H9 (cell line): Measurements from ENCODE around the gene ACVR1B. TPM values are rescaled to one million over a fixed set of nuclear protein-coding genes. Genes with fewer than 3 reads are reported as not detected.

Experiments
- DNase-seq: peaks from one replicate; pipeline ENCODE4 v3.0.0-alpha.2; 2017
- H2AFZ ChIP-seq: one replicate; pipeline ENCODE4 v1.6.1; 2013; ENCODE audit warnings: mild to moderate bottlenecking, low read length, control low read depth, moderate library complexity
- H2AK5ac ChIP-seq: 2 replicates; pipeline ENCODE4 v1.6.1; 2013; ENCODE audit warnings: low read length, control low read depth, mixed read lengths; ENCODE audit not compliant: insufficient read length
- H2BK120ac ChIP-seq: one replicate; pipeline ENCODE4 v1.6.1; 2013; ENCODE audit warnings: low read depth, mild to moderate bottlenecking, low read length, control low read depth, inconsistent platforms; ENCODE audit not compliant: poor library complexity, severe bottlenecking
- H2BK12ac ChIP-seq: 2 replicates; pipeline ENCODE4 v1.6.1; 2013; ENCODE audit warnings: low read length, control low read depth, mixed read lengths, low read depth; ENCODE audit not compliant: insufficient read length
- H2BK15ac ChIP-seq: 2 replicates; pipeline ENCODE4 v1.6.1; 2013; ENCODE audit warnings: low read depth, low read length, control low read depth
- H2BK20ac ChIP-seq: one replicate; pipeline ENCODE4 v1.6.1; 2013; ENCODE audit warnings: low read depth, mild to moderate bottlenecking, low read length, control low read depth, inconsistent platforms; ENCODE audit not compliant: poor library complexity, severe bottlenecking
- H2BK5ac ChIP-seq: 2 replicates; pipeline ENCODE4 v1.6.1; 2013; ENCODE audit warnings: low read length, control low read depth, mixed read lengths; ENCODE audit not compliant: insufficient read length
- H3K14ac ChIP-seq: 2 replicates; pipeline ENCODE4 v1.6.1; 2013; ENCODE audit warnings: low read length, control low read depth; ENCODE audit not compliant: insufficient read depth
- H3K18ac ChIP-seq: 2 replicates; pipeline ENCODE4 v1.6.1; 2013; ENCODE audit warnings: low read depth, mild to moderate bottlenecking, mixed read lengths, low read length, control low read depth; ENCODE audit not compliant: insufficient read length
- H3K23ac ChIP-seq: 2 replicates; pipeline ENCODE4 v1.6.1; 2013; ENCODE audit warnings: low read length, control low read depth, mixed read lengths, low read depth; ENCODE audit not compliant: insufficient read length
- H3K23me2 ChIP-seq: 2 replicates; pipeline ENCODE4 v1.6.1; 2013; ENCODE audit warnings: low read depth, mild to moderate bottlenecking, mixed read lengths, low read length, control low read depth; ENCODE audit not compliant: insufficient read length, poor library complexity, severe bottlenecking
- H3K27ac ChIP-seq: 2 replicates; pipeline ENCODE4 v1.5.1; 2013; ENCODE audit warnings: low read length, control low read depth, mixed read lengths, low read depth; ENCODE audit not compliant: insufficient read length
- H3K27me3 ChIP-seq: 2 replicates; pipeline ENCODE4 v1.6.1; 2013; ENCODE audit warnings: low read length, control low read depth, inconsistent platforms; ENCODE audit not compliant: insufficient read depth
- H3K4ac ChIP-seq: 2 replicates; pipeline ENCODE4 v1.6.1; 2013; ENCODE audit warnings: low read depth, mild to moderate bottlenecking, control low read depth, inconsistent platforms, low read length, moderate library complexity
- H3K4me1 ChIP-seq: 2 replicates; pipeline ENCODE4 v1.6.1; 2013; ENCODE audit warnings: low read length, control low read depth, inconsistent platforms; ENCODE audit not compliant: insufficient read depth
- H3K4me2 ChIP-seq: 2 replicates; pipeline ENCODE4 v1.6.1; 2013; ENCODE audit warnings: low read length, control low read depth, mixed read lengths; ENCODE audit not compliant: insufficient read length, insufficient read depth
- H3K56ac ChIP-seq: 2 replicates; pipeline ENCODE4 v1.6.1; 2013; ENCODE audit warnings: low read depth, mild to moderate bottlenecking, mixed read lengths, low read length, control low read depth; ENCODE audit not compliant: insufficient read length
- H3K79me1 ChIP-seq: 2 replicates; pipeline ENCODE4 v1.6.1; 2013; ENCODE audit warnings: low read depth, mild to moderate bottlenecking, moderate library complexity, low read length, control low read depth, inconsistent platforms; ENCODE audit not compliant: insufficient read depth, poor library complexity, severe bottlenecking
- H3K79me2 ChIP-seq: 2 replicates; pipeline ENCODE4 v1.6.1; 2013; ENCODE audit warnings: low read length, control low read depth, inconsistent platforms; ENCODE audit not compliant: insufficient read depth
- H3K9ac ChIP-seq: 2 replicates; pipeline ENCODE4 v1.6.1; 2013; ENCODE audit warnings: low read length, control low read depth, mixed read lengths; ENCODE audit not compliant: insufficient read length; ENCODE audit errors: extremely low read depth
- H3K9me3 ChIP-seq: one replicate; pipeline ENCODE4 v1.6.1; 2013; ENCODE audit warnings: low read depth, low read length, inconsistent platforms; ENCODE audit not compliant: control insufficient read depth
- H3T11ph ChIP-seq: one replicate; pipeline ENCODE4 v1.6.1; 2013; ENCODE audit warnings: mild to moderate bottlenecking, low read length, control low read depth, inconsistent platforms
- H4K20me1 ChIP-seq: one replicate; pipeline ENCODE4 v1.6.1; 2013; ENCODE audit not compliant: control insufficient read depth, insufficient read length, insufficient read depth
- H4K5ac ChIP-seq: 2 replicates; pipeline ENCODE4 v1.6.1; 2013; ENCODE audit warnings: low read depth, mild to moderate bottlenecking, mixed read lengths, low read length, control low read depth; ENCODE audit not compliant: insufficient read length
- H4K8ac ChIP-seq: replicated peaks from 2 replicates; pipeline ENCODE4 v1.6.1; 2013; ENCODE audit warnings: low read length, control low read depth, mixed read lengths, low read depth; ENCODE audit not compliant: insufficient read length
- H4K91ac ChIP-seq: 2 replicates; pipeline ENCODE4 v1.6.1; 2013; ENCODE audit warnings: low read depth, mild to moderate bottlenecking, moderate library complexity, mixed read lengths, low read length, control low read depth; ENCODE audit not compliant: insufficient read length
- H3K27ac Mint-ChIP-seq, 3 experiments: 2 replicates in 2 of 3; 3 replicates in 1 of 3; pipeline ENCODE4 v1.8.0; 2020 to 2021; ENCODE audit warnings: mixed read lengths in 3 of 3, mild to moderate bottlenecking in 1 of 3, moderate library complexity in 1 of 3
- H3K27me3 Mint-ChIP-seq: 2 replicates; pipeline ENCODE4 v1.8.0; 2021; ENCODE audit warnings: low read depth, mild to moderate bottlenecking, moderate library complexity, mixed read lengths
- H3K36me3 Mint-ChIP-seq, 3 experiments: 2 replicates in 2 of 3; 3 replicates in 1 of 3; pipeline ENCODE4 v1.8.0; 2020 to 2021; ENCODE audit warnings: low read depth in 3 of 3, mixed read lengths in 3 of 3; ENCODE audit not compliant: insufficient read depth in 1 of 3
- H3K4me1 Mint-ChIP-seq, 2 experiments: 2 replicates each; pipeline ENCODE4 v1.8.0; 2020; ENCODE audit warnings: mixed read lengths in 2 of 2
- H3K4me3 Mint-ChIP-seq, 2 experiments: 2 replicates in 1 of 2; 3 replicates in 1 of 2; pipeline ENCODE4 v1.8.0; 2020 to 2021; ENCODE audit warnings: mild to moderate bottlenecking in 2 of 2, mixed read lengths in 2 of 2, moderate library complexity in 1 of 2
- H3K9me3 Mint-ChIP-seq, 2 experiments: 2 replicates in 1 of 2; 3 replicates in 1 of 2; pipeline ENCODE4 v1.8.0; 2020; ENCODE audit warnings: mild to moderate bottlenecking in 2 of 2, mixed read lengths in 2 of 2, moderate library complexity in 1 of 2
- WGBS: extraction: QIAGEN DNeasy Blood & Tissue Kit; methylation state at CpG from one replicate; pipeline ENCODE4 v1.1.7; 2013; ENCODE audit warnings: missing lambda C conversion rate, low lambda C conversion rate, mixed read lengths; ENCODE audit not compliant: insufficient read length; ENCODE audit errors: extremely low coverage; 5-methylcytosine and 5-hydroxymethylcytosine counted together
- total RNA-seq: library from RNA; stranded (reverse); gene quantifications from 2 replicates; pipeline ENCODE4 v1.2.1, GENCODE V29; 2021
- TF ChIP-seq, protein P1 (sequence below): fragments of 200-600 bp; sonication (generic); conservative IDR thresholded peaks from 3 replicates; pipeline ENCODE4 v1.8.0; 2021; ENCODE audit warnings: antibody characterized with exemption, mild to moderate bottlenecking

Gene ACVR1B
- total RNA-seq, 1 experiment from 2014 or later = 16.3 TPM

DNA sequence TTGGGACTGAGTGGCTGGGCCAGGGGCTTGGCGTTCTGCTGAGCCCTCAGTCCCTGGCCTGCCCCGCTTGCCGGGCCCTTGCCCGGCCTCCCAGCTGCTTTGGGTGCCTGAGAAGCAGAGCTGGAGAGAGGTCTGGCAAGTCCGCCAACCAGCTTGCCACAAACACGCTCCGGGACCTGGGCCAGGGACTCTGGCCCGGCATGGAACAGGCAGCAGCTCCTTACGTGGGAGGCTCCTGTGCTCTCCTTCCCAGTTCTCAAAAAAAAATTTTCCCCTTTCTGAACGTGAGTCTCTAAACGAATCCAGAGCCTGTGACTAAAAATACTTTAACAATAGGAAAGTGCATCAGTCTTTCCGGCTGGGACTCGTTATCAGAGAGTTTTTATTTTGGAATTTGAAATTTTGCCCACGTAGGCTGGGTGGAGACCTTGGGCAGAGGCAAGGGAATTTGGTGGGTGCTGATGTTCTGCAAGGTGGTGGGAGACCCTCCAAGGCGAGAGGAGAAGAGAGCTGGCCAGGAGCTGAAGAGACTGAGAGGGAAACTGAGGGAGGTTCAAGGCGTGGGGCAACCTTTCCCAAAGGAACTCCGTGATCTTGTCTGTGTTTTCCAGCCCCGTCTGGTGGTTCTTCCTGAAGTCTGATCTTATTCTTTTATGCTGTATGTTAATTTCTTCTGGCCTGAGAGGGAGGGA is 92.9 kb downstream of the ACVR1B start:
- Histone ChIP-seq H3K9me3 (no peaks in the 10 kb centered on the region), H3K56ac (no peak overlapping the region), H3K27me3 (peaks cover 5% of the 10 kb centered on the region; the same call in 1 of the 2 replicates), H2BK5ac (no peak overlapping the region), H3K14ac (no peak overlapping the region), H4K91ac (no peak overlapping the region), H3K79me2 (no peaks in the 10 kb centered on the region; the same call in 1 of the 2 replicates), H2BK120ac (no peak overlapping the region), H3K18ac (no peak overlapping the region), H2AK5ac (no peak overlapping the region), H4K5ac (no peak overlapping the region), H2BK12ac (no peak overlapping the region), H2BK15ac (no peak overlapping the region), H3K4ac (no peak overlapping the region), H2BK20ac (no peak overlapping the region), H4K20me1 (no peaks in the 10 kb centered on the region), H2AFZ (no peak overlapping the region), H3K23ac (no peak overlapping the region), H3K23me2 (no peaks in the 10 kb centered on the region), H3K79me1 (no peaks in the 10 kb centered on the region), H4K8ac (no peak overlapping the region), H3K4me1 (no peaks in the 10 kb centered on the region), H3K9ac (no peak overlapping the region), H3K27ac (no peak overlapping the region), H3T11ph (no peak overlapping the region), H3K4me2 (no peak overlapping the region)
- no peak overlapping the region; a peak in 1 of 5 replicates for H3K4me3 Mint-ChIP-seq
- peaks cover 7 to 20% (median 9%) of the 10 kb centered on the region in 3 experiments for H3K36me3 Mint-ChIP-seq
- peaks cover 26% of the 10 kb centered on the region for H3K27me3 Mint-ChIP-seq
- no peak overlapping the region for H3K27ac Mint-ChIP-seq
- TF ChIP-seq, protein P1, sequence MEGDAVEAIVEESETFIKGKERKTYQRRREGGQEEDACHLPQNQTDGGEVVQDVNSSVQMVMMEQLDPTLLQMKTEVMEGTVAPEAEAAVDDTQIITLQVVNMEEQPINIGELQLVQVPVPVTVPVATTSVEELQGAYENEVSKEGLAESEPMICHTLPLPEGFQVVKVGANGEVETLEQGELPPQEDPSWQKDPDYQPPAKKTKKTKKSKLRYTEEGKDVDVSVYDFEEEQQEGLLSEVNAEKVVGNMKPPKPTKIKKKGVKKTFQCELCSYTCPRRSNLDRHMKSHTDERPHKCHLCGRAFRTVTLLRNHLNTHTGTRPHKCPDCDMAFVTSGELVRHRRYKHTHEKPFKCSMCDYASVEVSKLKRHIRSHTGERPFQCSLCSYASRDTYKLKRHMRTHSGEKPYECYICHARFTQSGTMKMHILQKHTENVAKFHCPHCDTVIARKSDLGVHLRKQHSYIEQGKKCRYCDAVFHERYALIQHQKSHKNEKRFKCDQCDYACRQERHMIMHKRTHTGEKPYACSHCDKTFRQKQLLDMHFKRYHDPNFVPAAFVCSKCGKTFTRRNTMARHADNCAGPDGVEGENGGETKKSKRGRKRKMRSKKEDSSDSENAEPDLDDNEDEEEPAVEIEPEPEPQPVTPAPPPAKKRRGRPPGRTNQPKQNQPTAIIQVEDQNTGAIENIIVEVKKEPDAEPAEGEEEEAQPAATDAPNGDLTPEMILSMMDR = no peak
- no peaks in the 10 kb centered on the region for H3K9me3 Mint-ChIP-seq
- no CpG with 5 or more reads among the region's 18 CpGs for WGBS
- peaks cover 6 to 16% of the 10 kb centered on the region in 2 experiments for H3K4me1 Mint-ChIP-seq
- DNase-seq = no peak
